Panc1 (cell line): ENCODE measurements around the gene FSD1.
A peak's percentile ranks its signal among the peaks of the same experiment; 100 is the strongest.

Experiments
- POLR2AphosphoS5 ChIP-seq: IDR thresholded peaks from 2 replicates; pipeline ENCODE4 v1.6.1; 2012; ENCODE audit warnings: mild to moderate bottlenecking, low read depth, low read length, moderate library complexity
- TF ChIP-seq, protein P1 (sequence below): fragments of 450-650 bp; IDR thresholded peaks from 2 replicates; pipeline ENCODE4 v1.5.1; 2017; ENCODE audit warnings: mild to moderate bottlenecking

GRCh38 chr19:4362101-4362828 lies 57.9 kb downstream of the FSD1 start:
- TF ChIP-seq, protein P1, sequence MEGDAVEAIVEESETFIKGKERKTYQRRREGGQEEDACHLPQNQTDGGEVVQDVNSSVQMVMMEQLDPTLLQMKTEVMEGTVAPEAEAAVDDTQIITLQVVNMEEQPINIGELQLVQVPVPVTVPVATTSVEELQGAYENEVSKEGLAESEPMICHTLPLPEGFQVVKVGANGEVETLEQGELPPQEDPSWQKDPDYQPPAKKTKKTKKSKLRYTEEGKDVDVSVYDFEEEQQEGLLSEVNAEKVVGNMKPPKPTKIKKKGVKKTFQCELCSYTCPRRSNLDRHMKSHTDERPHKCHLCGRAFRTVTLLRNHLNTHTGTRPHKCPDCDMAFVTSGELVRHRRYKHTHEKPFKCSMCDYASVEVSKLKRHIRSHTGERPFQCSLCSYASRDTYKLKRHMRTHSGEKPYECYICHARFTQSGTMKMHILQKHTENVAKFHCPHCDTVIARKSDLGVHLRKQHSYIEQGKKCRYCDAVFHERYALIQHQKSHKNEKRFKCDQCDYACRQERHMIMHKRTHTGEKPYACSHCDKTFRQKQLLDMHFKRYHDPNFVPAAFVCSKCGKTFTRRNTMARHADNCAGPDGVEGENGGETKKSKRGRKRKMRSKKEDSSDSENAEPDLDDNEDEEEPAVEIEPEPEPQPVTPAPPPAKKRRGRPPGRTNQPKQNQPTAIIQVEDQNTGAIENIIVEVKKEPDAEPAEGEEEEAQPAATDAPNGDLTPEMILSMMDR: no peak
- TF ChIP-seq POLR2AphosphoS5: peak; percentile 23; the same call in 1 of the 2 replicates
